GM12873 (cell line): ENCODE results near the gene KDM4B.

Experiments used
- CTCF ChIP-seq: IDR thresholded peaks from 2 replicates; pipeline ENCODE4 v1.5.1; 2012; ENCODE audit warnings: low read depth, mild to moderate bottlenecking, moderate library complexity, low read length, control low read depth; ENCODE audit not compliant: insufficient read depth; ENCODE audit errors: missing control alignments

The KDM4B gene

GRCh38 chr19:5068233-5069072, 99.5 kb downstream of the KDM4B start:
- no peak for TF ChIP-seq CTCF

- TF ChIP-seq CTCF: no peak
These were observed 101.4 kb downstream of the KDM4B start for GRCh38 chr19:5070331-5070730.

GRCh38 chr19:5070930-5071329, 102.0 kb downstream of the KDM4B start:
- no peak for TF ChIP-seq CTCF

GRCh38 chr19:5071579-5071978, 102.7 kb downstream of the KDM4B start:
- no peak for TF ChIP-seq CTCF

- no peak for TF ChIP-seq CTCF
These were observed 103.2 kb downstream of the KDM4B start for GRCh38 chr19:5072115-5072514.

GRCh38 chr19:5073153-5073844, 104.4 kb downstream of the KDM4B start:
- TF ChIP-seq CTCF: no peak

- no peak for TF ChIP-seq CTCF
These were observed 105.5 kb downstream of the KDM4B start for GRCh38 chr19:5074407-5074806.
